HS-27A (cell line): ENCODE measurements around the gene RIMBP2.
"Not testable (repeated sequence)": the region's sequence is repeated elsewhere in the genome, so short reads cannot be mapped to it uniquely, and the experiment has no call there.

ENCODE experiments used
- DNase-seq: peaks from one replicate; pipeline ENCODE4 v3.0.0-alpha.2; 2012; ENCODE audit warnings: low read depth, missing footprints

The RIMBP2 gene

DNA sequence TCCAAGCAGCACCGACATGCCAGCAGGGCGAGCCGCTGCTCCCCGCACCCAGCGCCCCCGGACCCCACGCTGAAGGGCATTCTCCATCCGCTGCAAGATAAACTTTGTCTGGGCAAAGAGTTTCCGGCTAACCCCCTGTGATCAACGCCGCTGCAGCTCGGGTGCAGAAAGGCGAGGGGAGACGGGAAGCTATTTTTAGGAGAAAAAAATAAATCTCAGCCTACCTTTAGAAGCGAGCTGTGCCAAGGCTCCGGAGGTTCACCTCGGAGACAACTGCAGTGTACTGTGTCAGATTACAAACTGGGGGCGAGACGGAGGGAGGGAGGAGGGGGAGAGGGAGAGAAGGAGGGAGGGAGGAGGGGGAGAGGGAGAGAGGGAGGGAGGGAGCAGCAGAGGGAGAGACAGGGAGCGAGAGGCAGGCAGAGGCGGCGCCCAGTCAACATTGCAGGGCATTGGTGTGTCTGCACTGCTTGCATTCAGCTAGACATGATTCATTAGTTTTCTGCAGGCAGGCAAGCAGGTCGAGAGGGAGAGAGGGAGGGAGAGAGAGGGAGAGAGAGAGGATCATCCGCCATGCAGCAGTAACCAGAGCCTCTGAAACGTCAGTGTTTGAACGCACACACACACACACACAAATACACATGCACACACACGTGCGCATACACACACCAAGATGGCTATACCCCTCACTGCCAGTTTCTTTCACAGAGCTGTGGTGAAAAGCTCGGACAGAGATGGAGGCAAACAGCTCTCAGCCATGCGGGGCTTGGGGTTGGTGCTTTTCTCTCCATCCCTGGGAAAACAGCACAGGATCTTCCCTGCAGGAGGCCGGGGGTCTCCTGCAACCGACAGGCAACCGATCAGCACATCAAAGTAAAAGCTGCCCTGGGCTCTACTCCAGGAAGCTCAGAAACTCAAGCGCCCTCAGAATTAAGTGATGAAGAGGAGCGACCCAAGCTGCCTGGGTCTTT lies at the start of gene RIMBP2:
Gene RIMBP2 (minus strand): TSS at position 302 of the 971 bp plus-strand sequence. CDS start 237,286 bp downstream, outside the sequence.
- DNase-seq = no peak

GRCh38 chr12:130765186-130765659 lies 49.1 kb upstream of the RIMBP2 start:
- no peak for DNase-seq

GRCh38 chr12:130764475-130765185 lies 48.5 kb upstream of the RIMBP2 start:
- DNase-seq = no peak

DNA sequence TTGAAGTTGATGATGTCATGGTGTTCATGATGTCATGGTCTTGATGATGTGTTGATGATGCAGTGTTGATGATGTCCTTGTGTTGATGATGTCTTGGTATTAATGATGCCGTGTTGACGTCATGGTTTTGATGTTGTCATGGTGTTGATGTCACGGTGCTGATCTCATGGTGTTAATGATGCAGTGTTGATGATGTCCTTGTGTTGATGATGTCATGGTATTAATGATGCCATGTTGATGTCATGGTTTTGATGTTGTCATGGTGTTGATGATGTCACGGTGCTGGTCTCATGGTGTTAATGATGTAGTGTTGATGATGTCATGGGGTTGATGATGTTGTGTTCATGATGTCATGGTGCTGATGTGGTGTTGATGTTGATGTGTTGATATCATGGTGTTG lies 48.0 kb upstream of the RIMBP2 start:
- no peak for DNase-seq

- DNase-seq = no peak
These were observed 46.2 kb upstream of the RIMBP2 start for GRCh38 chr12:130762319-130762675.

DNA sequence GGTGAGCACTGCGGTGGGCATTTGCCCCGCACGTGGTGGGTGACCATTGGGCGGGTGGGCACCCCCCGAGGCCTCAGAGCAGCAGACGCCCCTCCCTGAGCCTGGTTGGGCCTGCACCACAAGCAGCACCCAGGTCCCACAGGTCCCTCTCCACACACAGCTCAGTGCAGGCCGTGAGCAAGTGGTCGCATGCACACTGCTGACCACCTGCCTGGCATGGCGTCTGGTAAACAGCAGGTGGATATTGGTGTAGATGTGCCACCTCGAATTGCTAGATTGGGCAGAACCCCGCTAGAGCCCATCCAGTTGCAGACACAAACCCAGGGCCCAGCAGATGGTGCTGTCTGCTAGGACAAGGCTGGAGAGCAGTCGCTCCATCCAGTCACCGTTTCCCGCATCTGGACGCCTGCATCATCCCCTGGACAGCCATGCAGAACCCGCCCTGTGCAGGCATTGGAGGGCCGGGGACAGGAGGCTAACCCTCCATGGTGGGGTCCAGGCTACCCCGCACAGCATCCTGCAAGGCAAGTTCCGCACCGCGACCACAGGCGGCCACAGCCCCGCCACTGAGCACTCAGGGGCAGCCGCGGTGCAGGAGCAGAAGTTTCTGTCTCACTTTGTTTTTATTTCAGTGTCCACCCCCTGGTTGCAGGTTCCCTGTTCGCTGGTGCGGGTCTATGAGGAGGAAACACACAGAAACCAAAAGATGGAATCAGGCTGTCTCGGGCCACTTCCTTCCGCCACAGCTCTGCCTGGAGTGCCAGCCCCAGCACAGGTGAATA lies 45.6 kb upstream of the RIMBP2 start:
- DNase-seq = no peak

- DNase-seq = no peak
These were observed 38.3 kb upstream of the RIMBP2 start for GRCh38 chr12:130754234-130754901.

DNA sequence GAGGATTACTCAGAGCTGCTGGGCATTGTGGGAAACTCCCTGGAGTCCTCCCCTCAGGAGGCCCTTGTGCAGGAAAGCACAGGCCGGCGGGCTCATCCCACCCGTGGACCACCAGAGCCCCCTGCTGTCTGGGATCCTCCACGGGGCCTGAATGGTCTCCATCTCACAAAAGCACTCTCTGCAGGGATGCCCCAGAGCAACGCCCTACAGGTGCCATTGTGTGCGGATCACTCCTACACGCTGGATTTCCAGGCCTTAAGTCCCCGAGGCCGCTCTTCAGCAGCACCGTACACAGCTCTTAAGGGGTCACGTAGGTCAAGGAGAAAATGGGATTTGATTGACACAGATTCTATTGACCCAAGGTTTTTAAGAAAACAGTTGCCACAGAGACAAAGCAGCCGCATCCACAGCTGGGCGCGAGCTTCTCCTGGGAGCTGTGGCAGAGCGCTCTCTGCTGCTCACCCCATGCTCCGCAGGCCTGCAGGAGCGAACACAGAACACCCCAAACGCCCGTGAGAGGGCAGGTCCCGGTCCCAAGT lies 36.7 kb upstream of the RIMBP2 start:
- DNase-seq = no peak

DNA sequence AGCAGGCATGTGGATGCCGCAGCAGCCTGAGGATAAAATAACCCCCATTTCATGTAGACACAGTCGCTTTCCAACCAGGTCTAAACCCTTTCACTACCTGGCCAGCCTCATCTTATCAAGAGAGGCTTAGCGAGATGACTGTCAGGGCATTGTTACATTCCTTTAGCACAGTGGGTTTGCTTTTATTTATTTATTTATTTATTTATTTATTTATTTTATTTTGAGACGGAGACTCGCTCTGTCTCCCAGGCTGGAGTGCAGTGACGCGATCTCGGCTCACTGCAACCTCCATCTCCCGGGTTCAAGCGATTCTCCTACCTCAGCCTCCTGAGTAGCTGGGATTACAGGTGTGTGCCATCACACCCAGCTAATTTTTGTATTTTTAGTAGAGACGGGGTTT lies 35.9 kb upstream of the RIMBP2 start:
- not testable (repeated sequence) for DNase-seq

DNA sequence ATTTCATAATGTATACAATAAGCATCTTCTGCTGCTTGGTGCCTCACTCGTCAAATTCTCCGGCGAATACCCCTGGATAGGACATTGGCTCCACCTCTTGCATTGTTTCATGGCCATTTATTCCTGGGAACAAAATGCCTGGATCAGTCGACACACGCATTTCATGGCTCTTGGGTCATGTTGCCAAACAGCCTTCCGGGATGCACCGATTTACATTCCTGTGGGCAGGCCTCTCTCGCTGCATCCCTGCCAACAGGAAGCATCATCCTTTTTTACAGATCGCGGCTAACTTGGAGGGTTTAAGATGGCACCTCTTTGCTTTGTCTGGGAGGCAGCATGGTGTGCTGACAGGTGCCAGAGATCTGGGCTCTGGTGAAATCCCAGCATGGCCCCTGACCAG lies 32.7 kb upstream of the RIMBP2 start:
- no peak for DNase-seq

DNA sequence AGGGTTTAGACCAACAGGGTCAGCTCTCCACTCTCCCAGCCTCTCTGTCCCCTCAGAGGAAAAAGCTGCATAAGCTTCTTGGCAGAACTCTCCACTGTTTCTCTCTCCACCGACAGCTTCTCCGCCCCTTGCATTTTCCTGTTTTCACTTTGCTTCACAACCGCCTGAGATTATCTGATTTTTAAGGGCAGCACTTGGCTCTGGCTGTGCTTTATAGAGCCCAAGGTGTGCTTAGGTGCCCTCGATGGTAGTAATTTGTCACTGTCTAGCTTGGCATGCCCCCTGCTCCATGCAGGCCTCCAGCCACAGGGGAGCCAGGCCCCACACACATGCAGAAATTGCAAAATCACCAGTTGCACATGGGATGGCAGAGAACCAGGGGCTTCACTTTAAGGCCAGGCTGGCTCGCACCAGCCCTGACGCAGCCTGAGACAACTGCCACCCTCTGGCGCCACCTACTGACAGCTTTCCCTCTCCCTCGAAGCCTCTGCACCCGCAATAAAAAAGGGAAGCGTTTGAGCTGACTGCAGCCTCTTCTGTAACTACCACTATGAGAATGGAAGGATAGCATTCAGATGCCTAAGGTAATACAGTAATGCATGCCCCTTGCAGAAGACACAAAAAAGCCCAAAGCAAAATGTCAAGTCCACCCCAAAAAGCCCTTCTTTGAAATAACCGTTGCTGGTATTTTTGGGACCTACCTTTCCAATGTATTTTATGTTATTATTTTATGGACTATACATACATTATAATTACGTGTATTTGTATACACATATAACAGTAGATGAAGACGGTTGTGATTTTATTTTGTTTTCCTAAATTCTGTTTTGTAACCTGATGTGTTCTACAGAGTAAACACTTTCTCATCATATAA lies 32.0 kb upstream of the RIMBP2 start:
- DNase-seq = no peak

- no peak for DNase-seq
These were observed 30.4 kb upstream of the RIMBP2 start for GRCh38 chr12:130746546-130746945.

- DNase-seq = no peak
These were observed 29.8 kb upstream of the RIMBP2 start for GRCh38 chr12:130745921-130746320.

GRCh38 chr12:130744274-130744673 lies 28.2 kb upstream of the RIMBP2 start:
- no peak for DNase-seq

- no peak for DNase-seq
These were observed 27.5 kb upstream of the RIMBP2 start for GRCh38 chr12:130743606-130744005.

- no peak for DNase-seq
These were observed 27.1 kb upstream of the RIMBP2 start for GRCh38 chr12:130743176-130743575.

GRCh38 chr12:130742716-130743115 lies 26.6 kb upstream of the RIMBP2 start:
- no peak for DNase-seq

GRCh38 chr12:130742112-130742511 lies 26.0 kb upstream of the RIMBP2 start:
- no peak for DNase-seq

DNA sequence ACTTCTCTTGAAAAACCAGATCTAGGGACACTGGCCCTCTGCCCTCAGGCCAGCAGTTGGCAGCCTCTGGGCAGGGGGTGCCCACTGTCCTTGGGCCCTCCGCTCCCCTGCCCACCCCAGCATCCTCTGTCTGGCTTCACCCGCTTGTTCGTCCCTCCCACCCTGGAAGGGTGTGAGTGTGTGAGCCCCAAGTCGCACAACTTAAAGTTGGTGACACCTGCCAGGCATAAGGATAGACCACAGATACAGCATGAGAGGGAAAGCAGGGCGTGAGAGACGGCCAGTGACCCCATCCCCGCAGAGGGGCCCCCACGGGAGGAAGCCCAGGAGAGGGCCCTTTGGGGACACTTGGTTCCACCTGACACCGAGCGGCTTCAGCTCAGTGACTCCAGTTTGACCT lies 23.5 kb upstream of the RIMBP2 start:
- DNase-seq = no peak

GRCh38 chr12:130738403-130738802 lies 22.3 kb upstream of the RIMBP2 start:
- not testable (repeated sequence) for DNase-seq
